Epithelial cell of esophagus (primary cell): ENCODE data around the gene FGD5.

Experiments used
- DNase-seq: peaks from one replicate; pipeline ENCODE4 v3.0.0; 2010; ENCODE audit warnings: low read depth
- H3K4me3 ChIP-seq: 2 replicates; pipeline ENCODE4 v1.5.1; 2011; ENCODE audit warnings: mild to moderate bottlenecking, low read length, control low read depth
- CTCF ChIP-seq: IDR thresholded peaks from 2 replicates; pipeline ENCODE4 v1.5.1; 2011; ENCODE audit warnings: low read depth, mild to moderate bottlenecking, low read length, control low read depth, inconsistent platforms; ENCODE audit not compliant: insufficient read depth; ENCODE audit errors: missing control alignments

FGD5 gene

GRCh38 chr3:14773691-14774128, 45.1 kb upstream of the FGD5 start:
- no peak for TF ChIP-seq CTCF
- no peak for DNase-seq
- no peak overlapping the region for H3K4me3 ChIP-seq

GRCh38 chr3:14774431-14774830, 44.3 kb upstream of the FGD5 start:
- TF ChIP-seq CTCF = no peak
- no peak overlapping the region for H3K4me3 ChIP-seq
- DNase-seq = no peak

GRCh38 chr3:14775011-14775410, 43.8 kb upstream of the FGD5 start:
- H3K4me3 ChIP-seq = no peak overlapping the region
- no peak for TF ChIP-seq CTCF
- no peak for DNase-seq

DNA sequence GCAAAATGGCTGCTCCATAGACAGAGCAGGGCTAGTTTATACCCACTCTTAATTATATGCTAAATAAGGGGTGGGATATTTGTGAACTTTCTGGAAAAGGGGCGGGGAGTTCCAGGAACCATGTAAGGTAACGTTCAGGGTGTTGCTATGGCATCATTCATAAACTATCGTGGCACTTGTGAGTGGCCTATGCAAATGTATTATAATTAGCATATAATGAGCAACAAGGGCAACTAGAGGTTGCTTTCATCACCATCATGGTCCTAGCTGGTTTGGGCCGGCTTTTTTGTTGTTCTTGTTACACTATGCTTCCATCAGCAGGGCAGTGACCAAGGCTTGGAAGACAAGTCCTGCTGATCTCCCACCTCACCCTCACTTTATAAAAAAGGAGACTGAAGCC, 43.2 kb upstream of the FGD5 start:
- no peak for DNase-seq
- no peak overlapping the region for H3K4me3 ChIP-seq
- TF ChIP-seq CTCF = no peak

DNA sequence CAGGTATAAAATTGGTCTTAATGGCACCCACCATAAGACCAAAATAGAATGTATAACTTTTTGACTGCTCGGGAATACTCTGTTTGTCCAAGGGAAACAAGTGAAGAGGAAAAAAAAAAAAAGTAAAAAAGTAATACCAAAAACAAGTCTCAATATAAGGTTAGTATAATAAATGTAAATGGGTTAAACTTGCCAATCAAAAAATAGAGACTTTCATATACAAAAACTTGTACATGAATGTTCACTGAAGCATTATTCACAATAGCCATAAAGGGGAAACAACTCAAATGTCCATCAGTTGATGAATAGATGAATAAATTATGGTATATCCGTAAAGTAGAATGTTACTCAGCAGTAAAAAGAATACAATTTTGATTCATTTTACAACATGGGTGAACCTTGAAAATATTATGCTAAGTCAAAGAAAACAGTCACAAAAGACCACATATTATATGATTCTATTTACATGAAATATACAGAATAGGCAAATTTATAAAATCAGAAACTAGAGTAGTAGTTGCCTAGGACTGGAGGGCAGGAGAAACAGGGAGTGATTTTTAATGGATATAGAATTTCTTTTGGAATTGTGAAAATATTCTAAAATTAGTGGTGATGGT, 39.6 kb upstream of the FGD5 start:
- no peak for DNase-seq
- no peak overlapping the region for H3K4me3 ChIP-seq
- TF ChIP-seq CTCF = no peak

GRCh38 chr3:14780927-14781507, 37.7 kb upstream of the FGD5 start:
- no peak overlapping the region for H3K4me3 ChIP-seq
- peak; percentile 67 for DNase-seq
- peak; percentile 63 for TF ChIP-seq CTCF
